ENCODE data around the gene PINK1.
"Not testable (repeated sequence)": the region's sequence is repeated elsewhere in the genome, so short reads cannot be mapped to it uniquely, and the experiment has no call there.

PINK1 gene

GRCh38 chr1:20596106-20596505 is 37.2 kb upstream of the PINK1 start:
- no peak overlapping the region for H3K4me3 ChIP-seq (ENCODE audit: low read length in 2 of 2)
- no peak overlapping the region for H3K9ac ChIP-seq (ENCODE audit: low read length in 2 of 2)
- no peaks in the 10 kb centered on the region for H3K9me3 ChIP-seq (ENCODE audit: control insufficient read depth in 2 of 2, low read length in 2 of 2)
- H3K27ac ChIP-seq (ENCODE audit: low read length) = no peak overlapping the region
- H3K27me3 ChIP-seq (ENCODE audit: control insufficient read depth in 1 of 2, insufficient read depth in 2 of 2, low read length in 2 of 2) = peaks cover 3 to 13% of the 10 kb centered on the region in 2 donors
- H3K4me1 ChIP-seq (ENCODE audit: control insufficient read depth, insufficient read depth, low read length) = no peaks in the 10 kb centered on the region
- no peaks in the 10 kb centered on the region for H3K36me3 ChIP-seq (ENCODE audit: control insufficient read depth in 2 of 2, insufficient read depth in 2 of 2, low read length in 2 of 2)

DNA sequence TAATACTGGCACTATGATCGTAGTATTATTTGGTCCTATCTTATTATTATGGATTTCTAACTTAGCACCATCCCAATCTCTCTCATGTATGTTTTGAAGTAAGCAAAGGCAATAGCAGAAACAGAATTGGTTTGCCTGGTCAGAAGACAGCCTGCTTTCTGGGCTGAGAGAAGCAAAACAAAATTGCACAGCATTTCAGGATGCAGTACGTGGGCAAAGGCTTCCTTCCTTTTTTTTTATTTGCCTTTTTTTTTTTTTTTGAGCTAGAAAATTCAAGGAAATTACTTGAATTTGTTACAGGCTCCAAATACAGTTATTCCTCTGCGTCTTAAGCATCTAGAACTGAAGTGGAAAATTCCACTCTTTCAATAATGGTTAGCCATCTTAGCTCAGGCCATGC is 35.6 kb upstream of the PINK1 start:
- Histone ChIP-seq H3K9ac (ENCODE audit: low read length in 2 of 2) (no peak overlapping the region), H3K9me3 (ENCODE audit: control insufficient read depth in 2 of 2, low read length in 2 of 2) (no peaks in the 10 kb centered on the region), H3K36me3 (ENCODE audit: control insufficient read depth in 2 of 2, insufficient read depth in 2 of 2, low read length in 2 of 2) (no peaks in the 10 kb centered on the region), H3K27ac (ENCODE audit: low read length) (no peak overlapping the region), H3K27me3 (ENCODE audit: control insufficient read depth in 1 of 2, insufficient read depth in 2 of 2, low read length in 2 of 2) (peaks cover 0 to 8% of the 10 kb centered on the region in 2 donors), H3K4me3 (ENCODE audit: low read length in 2 of 2) (no peak overlapping the region), H3K4me1 (ENCODE audit: control insufficient read depth, insufficient read depth, low read length) (no peaks in the 10 kb centered on the region)

DNA sequence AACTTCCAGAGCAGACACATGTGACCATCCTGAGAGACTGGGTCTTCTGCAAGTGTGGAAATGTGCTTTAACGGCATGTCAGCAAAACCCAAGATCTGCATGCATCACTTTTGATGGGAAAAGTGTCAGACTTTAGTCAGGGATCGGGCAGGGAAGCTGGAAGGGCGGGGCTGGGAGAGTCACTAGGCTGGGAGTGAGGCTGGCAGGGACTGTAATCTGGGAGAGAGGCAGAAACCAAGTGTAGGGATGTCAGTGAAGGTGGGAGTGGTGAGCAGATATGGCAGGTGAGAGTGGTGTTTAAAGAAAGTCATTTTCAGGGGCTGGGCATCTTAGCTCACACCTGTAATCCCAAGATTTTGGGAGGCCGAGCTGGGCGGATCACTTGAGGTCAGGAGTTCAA is 33.1 kb upstream of the PINK1 start:
- H3K4me1 ChIP-seq (ENCODE audit: control insufficient read depth, insufficient read depth, low read length) = no peaks in the 10 kb centered on the region
- no peak overlapping the region for H3K4me3 ChIP-seq (ENCODE audit: low read length in 2 of 2)
- H3K27ac ChIP-seq (ENCODE audit: low read length) = no peak overlapping the region
- H3K36me3 ChIP-seq (ENCODE audit: control insufficient read depth in 2 of 2, insufficient read depth in 2 of 2, low read length in 2 of 2) = no peaks in the 10 kb centered on the region
- H3K9ac ChIP-seq (ENCODE audit: low read length in 2 of 2) = no peak overlapping the region
- no peaks in the 10 kb centered on the region for H3K9me3 ChIP-seq (ENCODE audit: control insufficient read depth in 2 of 2, low read length in 2 of 2)
- no peaks in the 10 kb centered on the region for H3K27me3 ChIP-seq (ENCODE audit: control insufficient read depth in 1 of 2, insufficient read depth in 2 of 2, low read length in 2 of 2)

DNA sequence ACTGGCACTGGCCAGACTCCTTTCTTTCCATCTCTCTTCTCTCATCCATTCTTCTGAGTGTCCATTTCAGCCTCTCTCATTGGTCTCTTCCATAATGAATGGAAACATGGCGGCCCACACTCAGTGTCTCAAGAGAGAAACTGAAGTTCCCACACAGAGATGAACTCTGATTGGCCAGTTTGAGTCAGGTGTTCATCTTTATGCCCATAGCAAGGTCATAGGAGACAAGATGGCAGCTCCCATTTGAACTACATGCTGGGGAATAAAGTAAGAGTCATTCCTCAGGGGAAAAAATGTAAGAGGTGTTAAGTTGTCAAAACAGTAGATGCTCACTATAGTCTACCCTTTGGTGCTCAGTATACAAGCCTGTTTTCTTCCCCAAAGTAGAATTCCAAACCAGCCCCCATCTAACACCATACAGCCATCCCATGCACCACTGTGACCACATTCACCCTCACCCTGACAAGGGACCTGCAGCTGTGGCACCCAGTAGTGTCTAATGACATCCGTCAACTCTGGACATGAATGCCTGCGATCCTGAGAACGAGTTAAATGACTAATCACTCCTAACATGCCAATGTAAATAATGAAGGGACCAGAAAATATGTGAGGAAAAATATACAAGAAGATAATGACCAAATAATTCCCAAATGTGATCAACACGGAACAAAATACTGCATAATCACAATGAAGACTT is 32.0 kb upstream of the PINK1 start:
- Histone ChIP-seq H3K9ac (ENCODE audit: low read length in 2 of 2) (no peak overlapping the region), H3K4me3 (ENCODE audit: low read length in 2 of 2) (no peak overlapping the region), H3K27me3 (ENCODE audit: control insufficient read depth in 1 of 2, insufficient read depth in 2 of 2, low read length in 2 of 2) (no peaks in the 10 kb centered on the region), H3K9me3 (ENCODE audit: control insufficient read depth in 2 of 2, low read length in 2 of 2) (no peaks in the 10 kb centered on the region), H3K27ac (ENCODE audit: low read length) (no peak overlapping the region), H3K4me1 (ENCODE audit: control insufficient read depth, insufficient read depth, low read length) (no peaks in the 10 kb centered on the region), H3K36me3 (ENCODE audit: control insufficient read depth in 2 of 2, insufficient read depth in 2 of 2, low read length in 2 of 2) (no peaks in the 10 kb centered on the region)

DNA sequence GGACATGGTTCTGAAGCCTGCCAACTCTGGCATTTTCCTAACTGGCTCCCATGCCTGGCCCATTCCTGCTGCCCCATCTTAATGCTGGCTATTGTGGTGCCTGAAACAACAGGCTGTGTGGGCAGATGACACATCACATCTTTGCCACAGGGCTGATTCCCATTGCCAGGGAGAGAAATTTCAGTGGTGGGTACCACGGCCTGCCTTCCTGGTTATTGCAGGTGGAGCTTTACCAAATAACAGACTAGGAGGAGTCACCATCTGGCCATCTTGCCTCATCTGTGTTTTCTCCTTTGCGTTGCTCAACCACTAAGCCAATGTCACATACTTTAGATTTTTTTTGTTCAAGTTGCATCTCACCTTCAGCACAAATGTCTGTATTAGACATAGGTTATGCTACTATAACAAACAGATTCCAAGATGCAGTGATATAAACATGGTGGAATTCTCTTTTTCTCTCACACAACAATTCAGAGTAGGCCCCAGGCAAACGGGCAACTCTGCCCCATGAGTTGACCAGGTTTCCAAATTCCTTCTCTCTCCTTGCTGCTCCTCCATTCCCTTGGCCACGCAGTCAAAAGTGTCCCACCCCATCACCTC is 30.3 kb upstream of the PINK1 start:
- Histone ChIP-seq H3K9me3 (ENCODE audit: control insufficient read depth in 2 of 2, low read length in 2 of 2) (no peaks in the 10 kb centered on the region), H3K27me3 (ENCODE audit: control insufficient read depth in 1 of 2, insufficient read depth in 2 of 2, low read length in 2 of 2) (no peaks in the 10 kb centered on the region), H3K4me1 (ENCODE audit: control insufficient read depth, insufficient read depth, low read length) (no peaks in the 10 kb centered on the region), H3K9ac (ENCODE audit: low read length in 2 of 2) (no peak overlapping the region), H3K36me3 (ENCODE audit: control insufficient read depth in 2 of 2, insufficient read depth in 2 of 2, low read length in 2 of 2) (no peaks in the 10 kb centered on the region), H3K4me3 (ENCODE audit: low read length in 2 of 2) (no peak overlapping the region), H3K27ac (ENCODE audit: low read length) (no peak overlapping the region)

GRCh38 chr1:20603504-20604464 is 29.5 kb upstream of the PINK1 start:
- Histone ChIP-seq H3K9me3 (ENCODE audit: control insufficient read depth in 2 of 2, low read length in 2 of 2) (no peaks in the 10 kb centered on the region), H3K4me3 (ENCODE audit: low read length in 2 of 2) (no peak overlapping the region), H3K27me3 (ENCODE audit: control insufficient read depth in 1 of 2, insufficient read depth in 2 of 2, low read length in 2 of 2) (no peaks in the 10 kb centered on the region), H3K36me3 (ENCODE audit: control insufficient read depth in 2 of 2, insufficient read depth in 2 of 2, low read length in 2 of 2) (no peaks in the 10 kb centered on the region), H3K27ac (ENCODE audit: low read length) (no peak overlapping the region), H3K4me1 (ENCODE audit: control insufficient read depth, insufficient read depth, low read length) (no peaks in the 10 kb centered on the region), H3K9ac (ENCODE audit: low read length in 2 of 2) (no peak overlapping the region)

DNA sequence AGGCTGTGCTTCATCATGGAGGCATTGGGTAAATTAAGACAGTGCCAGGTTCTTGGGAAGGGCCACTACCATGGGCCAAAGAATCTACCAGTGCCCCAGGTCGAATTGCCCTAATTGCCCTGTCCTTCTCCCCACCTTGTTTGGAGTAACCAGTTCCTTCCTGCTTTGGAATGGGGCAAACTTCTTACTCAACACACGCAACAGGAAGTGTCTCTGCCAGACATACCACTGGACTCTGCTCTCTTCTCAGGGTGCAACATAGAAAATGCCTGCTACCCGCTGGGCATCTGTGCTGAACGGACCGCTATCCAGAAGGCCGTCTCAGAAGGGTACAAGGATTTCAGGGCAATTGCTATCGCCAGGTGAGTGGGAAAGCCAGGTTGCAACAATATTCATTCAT is 28.6 kb upstream of the PINK1 start:
- Histone ChIP-seq H3K9me3 (ENCODE audit: control insufficient read depth in 2 of 2, low read length in 2 of 2) (no peaks in the 10 kb centered on the region), H3K27ac (ENCODE audit: low read length) (no peak overlapping the region), H3K27me3 (ENCODE audit: control insufficient read depth in 1 of 2, insufficient read depth in 2 of 2, low read length in 2 of 2) (no peaks in the 10 kb centered on the region), H3K4me1 (ENCODE audit: control insufficient read depth, insufficient read depth, low read length) (no peaks in the 10 kb centered on the region), H3K36me3 (ENCODE audit: control insufficient read depth in 2 of 2, insufficient read depth in 2 of 2, low read length in 2 of 2) (no peaks in the 10 kb centered on the region), H3K9ac (ENCODE audit: low read length in 2 of 2) (no peak overlapping the region), H3K4me3 (ENCODE audit: low read length in 2 of 2) (no peak overlapping the region)

DNA sequence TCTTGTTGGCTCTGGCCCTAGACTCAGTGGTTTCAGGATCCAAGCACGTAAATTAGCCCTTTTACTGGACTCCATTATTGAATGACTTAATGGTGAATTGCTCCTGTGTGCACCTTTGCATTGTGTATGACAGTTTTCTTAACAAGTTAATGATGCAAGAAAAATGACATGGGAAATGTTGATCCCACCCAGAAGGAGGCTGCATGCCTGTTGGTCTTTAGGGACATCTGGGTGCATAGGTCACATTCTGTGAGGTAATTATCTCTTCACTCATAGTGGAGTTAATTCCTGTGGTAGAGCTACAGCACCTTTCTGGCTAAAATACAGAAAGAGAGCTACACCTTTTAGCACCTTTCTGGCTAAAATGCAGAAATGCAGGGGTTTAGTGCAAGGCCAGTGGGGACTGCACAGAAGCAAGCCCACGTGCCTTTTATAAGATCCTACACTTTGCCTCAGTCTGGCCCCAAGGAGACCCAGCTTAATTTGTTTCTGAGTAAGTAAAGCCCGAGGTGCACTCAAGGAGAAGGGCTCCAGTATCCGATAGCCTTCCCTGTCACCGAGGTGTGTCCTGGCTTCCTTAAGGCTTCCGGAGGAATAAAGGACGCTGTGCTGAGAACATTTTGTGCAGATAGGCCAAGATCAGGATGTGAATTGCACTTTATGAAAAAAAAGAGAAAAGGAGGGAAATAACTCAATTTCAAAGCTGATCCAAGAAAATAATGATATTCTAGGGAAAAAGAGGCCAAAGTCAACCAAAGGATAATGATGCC is 26.3 kb upstream of the PINK1 start:
- not testable (repeated sequence) for H3K36me3 ChIP-seq (ENCODE audit: control insufficient read depth in 2 of 2, insufficient read depth in 2 of 2, low read length in 2 of 2); H3K4me3 ChIP-seq (ENCODE audit: low read length in 2 of 2); H3K27ac ChIP-seq (ENCODE audit: low read length); H3K4me1 ChIP-seq (ENCODE audit: control insufficient read depth, insufficient read depth, low read length); H3K9ac ChIP-seq (ENCODE audit: low read length in 2 of 2); H3K9me3 ChIP-seq (ENCODE audit: control insufficient read depth in 2 of 2, low read length in 2 of 2); H3K27me3 ChIP-seq (ENCODE audit: control insufficient read depth in 1 of 2, insufficient read depth in 2 of 2, low read length in 2 of 2)

DNA sequence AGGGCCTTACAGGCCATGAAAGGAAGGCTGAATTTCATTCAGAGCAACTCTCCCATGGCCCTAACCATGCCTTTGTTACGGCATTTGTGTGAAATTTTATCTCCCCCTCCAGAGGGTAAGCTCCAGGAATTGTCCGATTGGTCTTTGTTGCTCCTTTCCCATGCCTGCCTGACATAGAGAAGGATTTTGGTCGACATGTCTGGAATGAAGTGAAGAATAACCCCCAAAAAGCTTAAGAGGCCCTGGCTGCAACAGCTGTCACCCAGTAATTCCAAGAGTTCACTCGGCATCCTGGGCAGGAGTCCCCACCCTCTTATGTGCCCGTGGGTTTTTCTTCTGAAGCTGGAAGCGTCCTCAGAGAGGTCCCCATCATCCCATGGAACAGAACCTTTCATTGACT is 23.7 kb upstream of the PINK1 start:
- Histone ChIP-seq H3K4me1 (ENCODE audit: control insufficient read depth, insufficient read depth, low read length) (peaks cover 6% of the 10 kb centered on the region), H3K27ac (ENCODE audit: low read length) (no peak overlapping the region), H3K27me3 (ENCODE audit: control insufficient read depth in 1 of 2, insufficient read depth in 2 of 2, low read length in 2 of 2) (no peaks in the 10 kb centered on the region), H3K4me3 (ENCODE audit: low read length in 2 of 2) (no peak overlapping the region), H3K9me3 (ENCODE audit: control insufficient read depth in 2 of 2, low read length in 2 of 2) (no peaks in the 10 kb centered on the region), H3K36me3 (ENCODE audit: control insufficient read depth in 2 of 2, insufficient read depth in 2 of 2, low read length in 2 of 2) (no peaks in the 10 kb centered on the region), H3K9ac (ENCODE audit: low read length in 2 of 2) (no peak overlapping the region)

GRCh38 chr1:20610970-20611369 is 22.3 kb upstream of the PINK1 start:
- no peak overlapping the region for H3K9ac ChIP-seq (ENCODE audit: low read length in 2 of 2)
- H3K27ac ChIP-seq (ENCODE audit: low read length) = no peak overlapping the region
- H3K9me3 ChIP-seq (ENCODE audit: control insufficient read depth in 2 of 2, low read length in 2 of 2) = no peaks in the 10 kb centered on the region
- no peaks in the 10 kb centered on the region for H3K36me3 ChIP-seq (ENCODE audit: control insufficient read depth in 2 of 2, insufficient read depth in 2 of 2, low read length in 2 of 2)
- H3K4me3 ChIP-seq (ENCODE audit: low read length in 2 of 2) = no peak overlapping the region
- H3K4me1 ChIP-seq (ENCODE audit: control insufficient read depth, insufficient read depth, low read length) = peaks cover 7% of the 10 kb centered on the region
- no peaks in the 10 kb centered on the region for H3K27me3 ChIP-seq (ENCODE audit: control insufficient read depth in 1 of 2, insufficient read depth in 2 of 2, low read length in 2 of 2)
